ENCODE measurements around the gene MED14. TPM values are rescaled to one million over a fixed set of nuclear protein-coding genes. Genes with fewer than 3 reads are reported as not detected.

MED14 gene
- total RNA-seq, 2 donors from 2014 or later = 16.1 to 22.1 TPM

DNA sequence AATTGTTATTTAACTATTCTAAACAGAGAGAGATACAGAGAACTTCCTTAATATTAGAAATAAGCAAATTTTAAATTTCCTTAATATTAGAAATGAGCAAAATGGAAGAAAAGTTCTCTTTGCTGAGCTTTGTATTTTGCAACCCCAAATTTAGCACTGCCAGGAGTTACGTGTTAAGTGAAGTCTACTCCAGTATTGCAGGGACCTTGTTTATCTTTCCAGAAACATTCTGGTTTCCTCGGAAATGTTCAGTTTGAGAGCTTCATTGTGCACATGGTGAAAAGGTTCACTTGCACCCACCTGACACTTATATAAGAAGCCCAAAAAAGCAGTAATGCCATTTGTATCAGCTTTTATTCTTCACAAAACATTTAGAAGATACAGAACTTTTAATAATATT is 81.8 kb downstream of the MED14 start:
- DNase-seq (ENCODE audit: low spot score) = no peak
- no peaks in the 10 kb centered on the region for H3K27me3 ChIP-seq
- TF ChIP-seq CTCF (IDR thresholded peaks at IDR 0.05) = no peak
- H3K4me3 ChIP-seq = no peak overlapping the region
- no peaks in the 10 kb centered on the region for H3K36me3 ChIP-seq
- no peak overlapping the region for H3K27ac ChIP-seq
- no peaks in the 10 kb centered on the region for H3K4me1 ChIP-seq
- H3K9me3 ChIP-seq = no peaks in the 10 kb centered on the region

DNA sequence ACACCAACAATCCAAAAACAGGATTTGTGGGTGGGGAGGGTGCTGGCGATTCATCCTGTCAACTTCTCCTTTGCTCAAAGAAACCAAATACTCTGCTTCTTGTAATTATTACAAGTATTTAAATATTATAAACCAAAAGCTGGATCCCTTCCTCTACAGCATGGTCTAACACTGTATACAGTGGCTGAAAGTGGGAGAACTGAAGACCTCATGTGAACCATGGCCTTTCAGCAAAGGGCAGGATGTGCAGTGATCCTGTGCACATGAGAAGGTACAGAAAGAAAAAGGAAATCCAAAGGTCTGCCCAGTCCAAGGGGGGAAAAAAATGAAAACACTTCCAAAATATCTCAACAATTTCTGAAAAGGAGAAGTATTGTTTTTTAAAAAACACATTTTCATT is 82.7 kb downstream of the MED14 start:
- Histone ChIP-seq H3K4me3 (no peak overlapping the region), H3K36me3 (no peaks in the 10 kb centered on the region), H3K27me3 (no peaks in the 10 kb centered on the region), H3K4me1 (peaks cover 0 to 5% of the 10 kb centered on the region in 2 donors), H3K9me3 (no peaks in the 10 kb centered on the region), H3K27ac (no peak overlapping the region)
- DNase-seq (ENCODE audit: low spot score) = no peak
- TF ChIP-seq CTCF (IDR thresholded peaks at IDR 0.05) = no peak

DNA sequence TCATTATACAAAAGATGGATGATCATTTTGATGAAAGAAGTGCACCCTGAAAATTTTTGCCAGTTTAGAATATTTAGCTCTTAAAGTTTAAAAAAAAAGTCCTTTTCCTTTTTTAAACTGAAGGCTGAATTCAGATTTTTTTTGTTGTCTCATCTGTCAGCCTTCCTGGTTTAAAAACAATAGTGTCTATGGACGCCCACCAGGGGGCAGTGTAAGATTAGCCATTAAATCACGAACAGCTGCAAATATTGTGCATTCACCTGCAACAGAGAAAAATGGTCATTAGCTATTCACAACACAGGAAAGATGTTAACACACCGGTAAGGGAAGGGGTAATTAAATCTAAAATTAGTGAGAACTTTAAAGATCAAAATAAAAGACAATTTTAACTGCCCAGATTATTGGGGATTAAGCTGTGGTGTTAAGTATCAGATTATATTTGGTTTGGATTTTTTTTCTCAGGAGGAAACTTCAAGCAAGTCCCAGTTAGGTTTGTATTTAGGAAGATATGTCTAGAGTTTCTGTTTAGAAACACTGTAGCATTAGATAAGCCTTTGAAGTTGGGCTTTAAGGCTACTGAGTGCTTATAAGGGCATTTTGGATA is 83.6 kb downstream of the MED14 start:
- DNase-seq (ENCODE audit: low spot score) = peak; percentile 86
- H3K4me3 ChIP-seq = no peak overlapping the region
- peak; percentile 62 to 90 for TF ChIP-seq CTCF (IDR thresholded peaks at IDR 0.05)
- no peaks in the 10 kb centered on the region for H3K9me3 ChIP-seq
- H3K4me1 ChIP-seq = peaks cover 0 to 11% of the 10 kb centered on the region in 2 donors
- H3K36me3 ChIP-seq = no peaks in the 10 kb centered on the region
- no peaks in the 10 kb centered on the region for H3K27me3 ChIP-seq
- no peak overlapping the region for H3K27ac ChIP-seq

DNA sequence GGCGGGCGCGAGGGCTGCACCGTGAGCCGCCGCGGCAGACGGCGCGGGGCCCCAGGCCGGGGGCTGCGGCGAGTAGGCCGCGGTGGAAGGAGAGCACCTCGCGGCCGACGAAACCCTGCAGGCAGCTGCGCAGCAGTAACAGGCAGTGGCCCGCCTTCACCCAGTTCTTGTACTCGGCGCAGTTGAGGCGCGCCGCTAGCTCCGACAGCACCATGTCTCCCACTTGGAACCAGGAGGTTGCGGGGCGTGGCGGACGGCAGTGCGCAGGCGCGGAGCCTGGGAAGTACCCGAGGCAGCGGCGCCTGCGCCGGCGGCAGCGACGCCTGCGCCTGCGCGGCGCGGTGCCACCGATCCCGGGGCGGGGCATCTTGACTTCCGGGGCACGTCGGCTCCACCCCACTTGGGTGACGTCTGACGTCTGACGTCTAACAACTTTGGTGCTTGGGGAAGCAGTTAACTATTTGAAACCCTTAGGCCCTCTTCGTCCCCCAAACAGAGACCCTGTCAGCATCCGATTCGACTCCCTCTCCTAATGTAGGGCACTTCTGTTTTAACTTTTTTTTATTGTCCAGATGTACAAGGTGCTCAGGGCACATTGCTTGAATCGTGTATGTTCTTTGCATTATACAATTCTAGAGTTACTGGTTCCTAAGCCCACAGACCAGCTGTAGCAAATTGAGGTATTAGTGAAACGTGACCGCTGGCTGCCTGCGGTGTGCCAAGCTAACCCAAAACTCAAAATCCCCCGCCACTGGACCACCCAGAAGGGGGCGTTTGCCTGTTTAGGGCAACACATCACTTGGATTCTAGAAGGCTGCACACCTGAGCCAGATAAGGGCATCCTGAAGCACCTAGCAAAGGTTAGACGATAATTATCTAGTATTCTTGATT is 87.8 kb downstream of the MED14 start, which contains the start of gene CXorf38:
CXorf38 (minus strand) TSS at position 255 of the 891 bp plus-strand sequence; CDS start at position 214, 41 bp downstream.
- Histone ChIP-seq H3K36me3 (no peaks in the 10 kb centered on the region), H3K27ac (peak within 1 kb of the TSS; percentile 74 to 83), H3K27me3 (no peaks in the 10 kb centered on the region), H3K4me3 (peak within 1 kb of the TSS; percentile 54 to 80), H3K9me3 (no peaks in the 10 kb centered on the region), H3K4me1 (peaks cover 0 to 44% of the 10 kb centered on the region in 2 donors)
- TF ChIP-seq CTCF (IDR thresholded peaks at IDR 0.05) = no peak
- peak; percentile 92 for DNase-seq (ENCODE audit: low spot score)

- Histone ChIP-seq H3K4me3 (peak overlapping the region; percentile 54 to 80), H3K27me3 (no peaks in the 10 kb centered on the region), H3K9me3 (no peaks in the 10 kb centered on the region), H3K4me1 (peaks cover 0 to 51% of the 10 kb centered on the region in 2 donors), H3K27ac (peak overlapping the region; percentile 74 to 83), H3K36me3 (no peaks in the 10 kb centered on the region)
- peak; percentile 61 for DNase-seq (ENCODE audit: low spot score)
- no peak for TF ChIP-seq CTCF (IDR thresholded peaks at IDR 0.05)
Measured at GRCh38 chrX:40646489-40647306, 88.6 kb downstream of the MED14 start.
